ENCODE data around the gene ANO10.

GRCh38 chr3:43485931-43486330 lies 135.9 kb downstream of the ANO10 start:
- TF ChIP-seq, protein P1, sequence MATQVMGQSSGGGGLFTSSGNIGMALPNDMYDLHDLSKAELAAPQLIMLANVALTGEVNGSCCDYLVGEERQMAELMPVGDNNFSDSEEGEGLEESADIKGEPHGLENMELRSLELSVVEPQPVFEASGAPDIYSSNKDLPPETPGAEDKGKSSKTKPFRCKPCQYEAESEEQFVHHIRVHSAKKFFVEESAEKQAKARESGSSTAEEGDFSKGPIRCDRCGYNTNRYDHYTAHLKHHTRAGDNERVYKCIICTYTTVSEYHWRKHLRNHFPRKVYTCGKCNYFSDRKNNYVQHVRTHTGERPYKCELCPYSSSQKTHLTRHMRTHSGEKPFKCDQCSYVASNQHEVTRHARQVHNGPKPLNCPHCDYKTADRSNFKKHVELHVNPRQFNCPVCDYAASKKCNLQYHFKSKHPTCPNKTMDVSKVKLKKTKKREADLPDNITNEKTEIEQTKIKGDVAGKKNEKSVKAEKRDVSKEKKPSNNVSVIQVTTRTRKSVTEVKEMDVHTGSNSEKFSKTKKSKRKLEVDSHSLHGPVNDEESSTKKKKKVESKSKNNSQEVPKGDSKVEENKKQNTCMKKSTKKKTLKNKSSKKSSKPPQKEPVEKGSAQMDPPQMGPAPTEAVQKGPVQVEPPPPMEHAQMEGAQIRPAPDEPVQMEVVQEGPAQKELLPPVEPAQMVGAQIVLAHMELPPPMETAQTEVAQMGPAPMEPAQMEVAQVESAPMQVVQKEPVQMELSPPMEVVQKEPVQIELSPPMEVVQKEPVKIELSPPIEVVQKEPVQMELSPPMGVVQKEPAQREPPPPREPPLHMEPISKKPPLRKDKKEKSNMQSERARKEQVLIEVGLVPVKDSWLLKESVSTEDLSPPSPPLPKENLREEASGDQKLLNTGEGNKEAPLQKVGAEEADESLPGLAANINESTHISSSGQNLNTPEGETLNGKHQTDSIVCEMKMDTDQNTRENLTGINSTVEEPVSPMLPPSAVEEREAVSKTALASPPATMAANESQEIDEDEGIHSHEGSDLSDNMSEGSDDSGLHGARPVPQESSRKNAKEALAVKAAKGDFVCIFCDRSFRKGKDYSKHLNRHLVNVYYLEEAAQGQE (IDR thresholded peaks at IDR 0.05; ENCODE audit: borderline replicate concordance): no peak
- TF ChIP-seq MXI1 (conservative IDR thresholded peaks at IDR 0.05; ENCODE audit: poor library complexity, severe bottlenecking) (no peak), RAD21 (conservative IDR thresholded peaks at IDR 0.05) (no peak), SMC3 (conservative IDR thresholded peaks at IDR 0.05; ENCODE audit: poor library complexity) (no peak), TAF1 (IDR thresholded peaks at IDR 0.05; ENCODE audit: low read depth) (no peak), EZH2 (IDR thresholded peaks at IDR 0.05; ENCODE audit: borderline replicate concordance, insufficient read depth, low read length, poor library complexity, severe bottlenecking) (no peak), POLR2AphosphoS5 (IDR thresholded peaks at IDR 0.05) (no peak), EP300 (conservative IDR thresholded peaks at IDR 0.05; ENCODE audit: poor library complexity, severe bottlenecking) (no peak)
- TF ChIP-seq, protein P2, sequence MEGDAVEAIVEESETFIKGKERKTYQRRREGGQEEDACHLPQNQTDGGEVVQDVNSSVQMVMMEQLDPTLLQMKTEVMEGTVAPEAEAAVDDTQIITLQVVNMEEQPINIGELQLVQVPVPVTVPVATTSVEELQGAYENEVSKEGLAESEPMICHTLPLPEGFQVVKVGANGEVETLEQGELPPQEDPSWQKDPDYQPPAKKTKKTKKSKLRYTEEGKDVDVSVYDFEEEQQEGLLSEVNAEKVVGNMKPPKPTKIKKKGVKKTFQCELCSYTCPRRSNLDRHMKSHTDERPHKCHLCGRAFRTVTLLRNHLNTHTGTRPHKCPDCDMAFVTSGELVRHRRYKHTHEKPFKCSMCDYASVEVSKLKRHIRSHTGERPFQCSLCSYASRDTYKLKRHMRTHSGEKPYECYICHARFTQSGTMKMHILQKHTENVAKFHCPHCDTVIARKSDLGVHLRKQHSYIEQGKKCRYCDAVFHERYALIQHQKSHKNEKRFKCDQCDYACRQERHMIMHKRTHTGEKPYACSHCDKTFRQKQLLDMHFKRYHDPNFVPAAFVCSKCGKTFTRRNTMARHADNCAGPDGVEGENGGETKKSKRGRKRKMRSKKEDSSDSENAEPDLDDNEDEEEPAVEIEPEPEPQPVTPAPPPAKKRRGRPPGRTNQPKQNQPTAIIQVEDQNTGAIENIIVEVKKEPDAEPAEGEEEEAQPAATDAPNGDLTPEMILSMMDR (IDR thresholded peaks at IDR 0.05; ENCODE audit: poor library complexity, severe bottlenecking): no peak

Data from neural cell (in vitro differentiated cells).